ENCODE data around the gene UFSP1. TPM values are rescaled to one million over a fixed set of nuclear protein-coding genes. Genes with fewer than 3 reads are reported as not detected.

UFSP1 gene
- total RNA-seq, 1 donor from 2014 or later = 2.4 TPM

DNA sequence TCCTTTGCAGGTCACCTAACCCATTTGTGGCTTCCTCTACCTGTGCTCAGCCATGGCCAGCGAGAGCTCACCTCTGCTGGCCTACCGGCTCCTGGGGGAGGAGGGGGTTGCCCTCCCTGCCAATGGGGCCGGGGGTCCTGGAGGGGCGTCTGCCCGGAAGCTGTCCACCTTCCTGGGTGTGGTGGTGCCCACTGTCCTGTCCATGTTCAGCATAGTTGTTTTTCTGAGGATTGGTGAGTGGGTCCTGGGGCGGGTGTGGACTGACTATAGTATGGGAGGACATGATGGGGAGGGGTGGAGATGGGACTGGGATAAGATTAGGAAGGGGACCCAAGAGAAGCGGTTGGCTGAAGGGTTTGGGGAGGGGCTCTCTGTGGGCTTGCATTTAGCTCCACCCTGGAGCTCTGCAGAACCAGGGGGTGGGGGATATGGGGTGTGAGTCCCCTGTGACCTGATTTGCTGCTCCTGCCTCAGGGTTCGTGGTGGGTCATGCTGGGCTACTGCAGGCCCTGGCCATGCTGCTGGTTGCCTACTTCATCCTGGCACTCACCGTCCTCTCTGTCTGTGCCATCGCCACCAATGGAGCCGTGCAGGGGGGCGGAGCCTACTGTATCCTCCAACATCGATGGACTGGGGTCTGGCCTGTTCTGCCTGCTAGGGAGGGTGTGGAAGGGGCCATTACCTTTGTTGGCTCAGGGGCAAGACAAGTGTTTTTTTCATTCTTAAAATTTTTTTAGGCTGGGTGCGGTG, 35.2 kb downstream of the UFSP1 start:
- intact Hi-C loops (cut with micrococcal nuclease) = loop anchor here (5.0 kb wide), 1 partner anchor 47 kb away; no protein-coding TSS in a partner anchor
- TF ChIP-seq, protein P1, sequence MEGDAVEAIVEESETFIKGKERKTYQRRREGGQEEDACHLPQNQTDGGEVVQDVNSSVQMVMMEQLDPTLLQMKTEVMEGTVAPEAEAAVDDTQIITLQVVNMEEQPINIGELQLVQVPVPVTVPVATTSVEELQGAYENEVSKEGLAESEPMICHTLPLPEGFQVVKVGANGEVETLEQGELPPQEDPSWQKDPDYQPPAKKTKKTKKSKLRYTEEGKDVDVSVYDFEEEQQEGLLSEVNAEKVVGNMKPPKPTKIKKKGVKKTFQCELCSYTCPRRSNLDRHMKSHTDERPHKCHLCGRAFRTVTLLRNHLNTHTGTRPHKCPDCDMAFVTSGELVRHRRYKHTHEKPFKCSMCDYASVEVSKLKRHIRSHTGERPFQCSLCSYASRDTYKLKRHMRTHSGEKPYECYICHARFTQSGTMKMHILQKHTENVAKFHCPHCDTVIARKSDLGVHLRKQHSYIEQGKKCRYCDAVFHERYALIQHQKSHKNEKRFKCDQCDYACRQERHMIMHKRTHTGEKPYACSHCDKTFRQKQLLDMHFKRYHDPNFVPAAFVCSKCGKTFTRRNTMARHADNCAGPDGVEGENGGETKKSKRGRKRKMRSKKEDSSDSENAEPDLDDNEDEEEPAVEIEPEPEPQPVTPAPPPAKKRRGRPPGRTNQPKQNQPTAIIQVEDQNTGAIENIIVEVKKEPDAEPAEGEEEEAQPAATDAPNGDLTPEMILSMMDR (IDR thresholded peaks at IDR 0.05; ENCODE audit: borderline replicate concordance) = no peak

DNA sequence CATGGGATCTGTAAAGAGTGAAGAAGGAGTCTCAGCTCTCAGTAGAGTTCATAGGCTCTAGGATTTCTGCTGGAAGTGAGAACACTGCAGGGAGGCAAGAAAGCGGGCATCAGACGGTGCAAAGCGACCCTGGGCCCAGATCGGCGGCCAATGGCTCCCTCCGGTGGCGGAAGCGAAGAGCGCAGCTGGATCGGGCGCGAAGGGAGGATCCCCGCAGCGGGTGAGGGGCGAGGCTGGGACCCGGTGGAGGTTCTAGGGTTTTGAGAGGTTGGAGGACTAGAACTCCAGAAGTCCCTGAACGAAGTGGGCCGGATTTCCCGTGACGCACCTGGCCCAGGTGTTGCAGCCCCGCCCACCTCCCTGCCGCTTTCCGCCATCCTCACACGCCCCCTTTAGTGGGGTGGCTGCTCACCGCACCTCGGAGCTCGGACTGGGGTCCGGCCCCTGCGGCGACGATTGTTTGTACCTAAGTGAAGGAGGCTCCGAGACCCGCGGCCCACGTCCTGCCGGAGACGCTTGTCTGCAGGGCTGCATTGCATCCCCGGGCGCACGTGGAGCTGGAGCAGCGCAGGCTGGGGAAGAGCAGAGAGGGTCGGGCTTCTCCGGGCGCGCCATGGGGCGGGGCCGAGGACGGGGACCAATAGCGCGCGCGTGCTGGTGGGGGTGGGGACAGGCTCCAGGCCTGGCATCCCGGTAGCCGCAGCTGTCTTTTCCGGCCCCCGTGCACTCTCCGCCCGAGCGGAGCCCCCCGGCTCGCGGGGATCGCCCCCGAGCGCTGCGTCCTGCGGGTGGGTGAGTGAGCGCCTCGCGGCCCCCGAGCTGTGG, 37.3 kb downstream of the UFSP1 start, which contains the start of gene SLC12A9:
TSS of gene SLC12A9 (plus strand) at position 666 of the 825 bp plus-strand sequence. CDS start 1,485 bp downstream, outside the sequence.
- peak within 1 kb of the TSS; percentile 81 for H3K4me3 ChIP-seq
- no peaks in the 10 kb centered on the region for H3K9me3 ChIP-seq (replicated peaks)
- peak; percentile 92 for DNase-seq
- intact Hi-C loops (cut with micrococcal nuclease) = loop anchor here (5.0 kb wide), 1 partner anchor 45 kb away; no protein-coding TSS in a partner anchor
- TF ChIP-seq, protein P1 (IDR thresholded peaks at IDR 0.05; ENCODE audit: borderline replicate concordance) = peak; percentile 96
- H3K36me3 ChIP-seq = no peaks in the 10 kb centered on the region
- H3K27ac ChIP-seq (replicated peaks) = peak within 1 kb of the TSS; percentile 83
- H3K27me3 ChIP-seq (ENCODE audit: low read depth) = no peaks in the 10 kb centered on the region
- H3K4me1 ChIP-seq = peaks cover 18% of the 10 kb centered on the region

More for the DNA sequence above, 35.2 kb downstream of the UFSP1 start:
- Histone ChIP-seq H3K36me3 (peaks cover 4% of the 10 kb centered on the region), H3K9me3 (replicated peaks) (no peaks in the 10 kb centered on the region), H3K4me3 (no peak overlapping the region), H3K27me3 (ENCODE audit: low read depth) (no peaks in the 10 kb centered on the region), H3K27ac (replicated peaks) (no peak overlapping the region), H3K4me1 (peaks cover 18% of the 10 kb centered on the region)
- no peak for DNase-seq

DNA sequence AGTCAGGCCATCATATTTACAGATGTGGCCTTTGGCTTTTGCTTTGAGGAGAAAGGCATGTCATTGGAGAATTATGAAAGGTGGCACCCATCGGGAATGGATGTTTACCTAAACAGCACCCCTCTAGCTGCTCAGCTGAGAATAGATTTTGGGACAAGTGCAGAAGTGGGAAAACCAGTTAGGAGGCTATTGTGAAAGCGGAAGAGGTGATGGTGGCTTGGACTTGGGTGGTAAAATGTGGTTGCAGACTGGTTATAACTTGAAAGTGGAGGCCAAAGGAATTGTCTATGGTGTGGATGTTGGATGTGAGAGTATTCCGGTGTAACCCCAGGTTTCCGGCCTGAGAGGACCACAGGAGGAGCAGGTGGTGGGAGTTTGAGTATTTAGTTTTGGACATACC, 42.2 kb downstream of the UFSP1 start:
- intact Hi-C loops (cut with micrococcal nuclease) = no loop called here
- DNase-seq = no peak

DNA sequence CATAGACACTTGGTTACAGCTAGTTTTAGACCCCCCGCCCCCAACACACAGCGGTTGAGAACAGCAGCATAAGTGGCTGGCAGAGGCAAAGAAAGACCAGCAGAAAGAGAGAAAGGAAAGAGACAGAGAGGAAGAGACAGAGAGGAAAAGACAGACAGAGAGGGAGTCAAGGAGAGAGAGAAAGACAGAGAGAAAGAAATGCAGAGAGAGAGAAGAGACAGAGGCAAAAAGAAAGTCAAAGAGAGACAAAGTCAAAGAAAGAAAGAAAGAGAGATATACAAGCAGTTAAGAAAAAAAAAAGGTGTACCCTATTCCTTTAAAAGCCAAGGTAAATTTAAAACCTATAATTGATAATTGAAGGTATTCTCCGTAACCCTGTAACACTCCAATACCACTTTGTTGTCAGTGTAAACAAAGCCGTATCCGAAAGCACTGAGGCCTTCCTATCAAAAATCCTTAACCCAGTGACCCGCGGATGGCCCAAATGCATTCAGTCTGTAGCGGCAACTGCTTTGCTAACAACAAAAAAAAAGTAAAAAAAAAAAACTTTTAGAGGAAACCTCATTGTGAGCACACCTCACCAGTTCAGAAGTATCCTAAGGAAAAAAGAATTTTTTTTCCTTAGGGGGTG, 48.9 kb downstream of the UFSP1 start:
- no peak for DNase-seq
- intact Hi-C loops (cut with micrococcal nuclease) = no loop called here
- Histone ChIP-seq H3K27me3 (ENCODE audit: low read depth) (no peaks in the 10 kb centered on the region), H3K9me3 (replicated peaks) (no peaks in the 10 kb centered on the region), H3K4me3 (no peak overlapping the region), H3K27ac (replicated peaks) (no peak overlapping the region), H3K36me3 (no peaks in the 10 kb centered on the region), H3K4me1 (peaks cover 19% of the 10 kb centered on the region)
- TF ChIP-seq, protein P1 (IDR thresholded peaks at IDR 0.05; ENCODE audit: borderline replicate concordance) = no peak

More for the DNA sequence above, 42.2 kb downstream of the UFSP1 start:
- Histone ChIP-seq H3K27ac (replicated peaks) (no peak overlapping the region), H3K4me3 (no peak overlapping the region), H3K36me3 (no peaks in the 10 kb centered on the region), H3K27me3 (ENCODE audit: low read depth) (no peaks in the 10 kb centered on the region), H3K9me3 (replicated peaks) (no peaks in the 10 kb centered on the region), H3K4me1 (peaks cover 9% of the 10 kb centered on the region)
- TF ChIP-seq, protein P1 (IDR thresholded peaks at IDR 0.05; ENCODE audit: borderline replicate concordance) = no peak

DNA sequence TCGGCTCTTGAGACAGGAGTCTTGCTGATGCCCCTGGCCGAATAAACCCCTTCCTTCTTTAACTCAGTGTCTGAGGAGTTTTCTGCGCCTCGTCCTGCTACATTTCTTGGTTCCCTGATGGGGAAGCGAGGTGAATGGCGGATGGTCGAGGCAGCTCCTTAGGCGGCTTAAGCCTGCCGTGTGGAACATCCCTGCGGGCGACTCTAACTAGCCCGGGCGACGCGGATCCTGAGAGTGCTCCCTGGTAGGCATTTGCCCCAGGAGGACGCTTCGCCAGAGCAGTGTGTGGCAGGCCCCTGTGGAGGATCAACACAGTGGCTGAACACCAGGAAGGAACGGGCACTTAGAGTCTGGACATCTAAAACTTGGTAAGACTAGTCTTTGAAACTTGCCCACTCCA, 50.2 kb downstream of the UFSP1 start:
- no peaks in the 10 kb centered on the region for H3K27me3 ChIP-seq (ENCODE audit: low read depth)
- no peaks in the 10 kb centered on the region for H3K36me3 ChIP-seq
- no peak overlapping the region for H3K27ac ChIP-seq (replicated peaks)
- no peak for DNase-seq
- TF ChIP-seq, protein P1 (IDR thresholded peaks at IDR 0.05; ENCODE audit: borderline replicate concordance) = no peak
- H3K4me3 ChIP-seq = no peak overlapping the region
- no peaks in the 10 kb centered on the region for H3K9me3 ChIP-seq (replicated peaks)
- peaks cover 26% of the 10 kb centered on the region for H3K4me1 ChIP-seq
- intact Hi-C loops (cut with micrococcal nuclease) = no loop called here
